Measurements from ENCODE around the gene PRIM1. TPM values are rescaled to one million over a fixed set of nuclear protein-coding genes. Genes with fewer than 3 reads are reported as not detected.
"Not testable (repeated sequence)": the region's sequence is repeated elsewhere in the genome, so short reads cannot be mapped to it uniquely, and the experiment has no call there.

The PRIM1 gene
- total RNA-seq, 1 donor from 2014 or later = 9.3 TPM

DNA sequence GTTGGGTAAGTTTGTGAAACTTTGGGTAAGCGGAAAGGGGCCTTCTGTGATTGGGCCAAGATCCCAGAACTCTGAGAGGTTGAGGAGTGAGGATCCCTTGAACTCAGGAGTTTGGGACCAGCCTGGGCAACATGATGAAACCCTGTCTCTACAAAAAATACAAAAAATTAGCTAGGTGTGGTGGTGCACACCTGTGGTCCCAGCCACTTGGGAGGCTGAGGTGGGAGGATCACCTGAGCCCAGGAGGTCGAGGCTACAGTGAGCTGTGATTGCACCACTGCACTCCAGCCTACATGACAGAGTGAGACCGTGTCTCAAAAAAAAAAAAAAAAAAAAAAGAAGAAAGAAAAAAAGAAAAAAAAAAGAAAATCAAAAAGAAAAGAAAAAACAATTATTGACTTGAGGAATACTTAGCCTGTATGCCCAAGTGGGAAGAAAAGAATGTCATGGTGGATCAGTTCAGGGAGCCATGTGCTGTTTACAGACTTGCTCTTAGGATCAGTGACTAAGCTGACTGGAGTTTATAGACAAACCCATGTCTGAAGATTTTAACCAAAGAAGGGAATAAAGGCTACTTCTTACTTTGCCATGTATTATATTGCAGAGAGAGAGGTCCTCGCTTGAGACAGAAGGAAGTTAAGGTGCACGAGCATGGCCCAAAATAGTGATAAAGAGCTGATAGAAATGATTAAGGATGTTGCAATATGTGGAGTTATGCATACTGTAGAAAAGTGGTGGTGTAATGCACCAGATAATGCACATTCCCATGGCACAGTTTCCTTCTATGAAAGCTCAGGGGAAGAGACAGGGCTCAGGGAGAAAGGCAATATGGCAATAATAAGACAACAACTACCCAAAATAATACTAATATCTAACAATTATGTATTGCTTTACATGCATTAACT lies 11.9 kb upstream of the PRIM1 start:
- no peak for DNase-seq
- no peaks in the 10 kb centered on the region for H3K36me3 ChIP-seq
- intact Hi-C loops (cut with DNase I) = no loop called here
- peaks cover 5% of the 10 kb centered on the region for H3K4me1 ChIP-seq
- H3K27ac ChIP-seq = peak overlapping the region; percentile 55
- ATAC-seq = no peak
- no peaks in the 10 kb centered on the region for H3K9me3 ChIP-seq
- no peaks in the 10 kb centered on the region for H3K27me3 ChIP-seq
- peak overlapping the region; percentile 38 for H3K4me3 ChIP-seq
- TF ChIP-seq, protein P1, sequence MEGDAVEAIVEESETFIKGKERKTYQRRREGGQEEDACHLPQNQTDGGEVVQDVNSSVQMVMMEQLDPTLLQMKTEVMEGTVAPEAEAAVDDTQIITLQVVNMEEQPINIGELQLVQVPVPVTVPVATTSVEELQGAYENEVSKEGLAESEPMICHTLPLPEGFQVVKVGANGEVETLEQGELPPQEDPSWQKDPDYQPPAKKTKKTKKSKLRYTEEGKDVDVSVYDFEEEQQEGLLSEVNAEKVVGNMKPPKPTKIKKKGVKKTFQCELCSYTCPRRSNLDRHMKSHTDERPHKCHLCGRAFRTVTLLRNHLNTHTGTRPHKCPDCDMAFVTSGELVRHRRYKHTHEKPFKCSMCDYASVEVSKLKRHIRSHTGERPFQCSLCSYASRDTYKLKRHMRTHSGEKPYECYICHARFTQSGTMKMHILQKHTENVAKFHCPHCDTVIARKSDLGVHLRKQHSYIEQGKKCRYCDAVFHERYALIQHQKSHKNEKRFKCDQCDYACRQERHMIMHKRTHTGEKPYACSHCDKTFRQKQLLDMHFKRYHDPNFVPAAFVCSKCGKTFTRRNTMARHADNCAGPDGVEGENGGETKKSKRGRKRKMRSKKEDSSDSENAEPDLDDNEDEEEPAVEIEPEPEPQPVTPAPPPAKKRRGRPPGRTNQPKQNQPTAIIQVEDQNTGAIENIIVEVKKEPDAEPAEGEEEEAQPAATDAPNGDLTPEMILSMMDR (IDR thresholded peaks at IDR 0.05) = no peak

DNA sequence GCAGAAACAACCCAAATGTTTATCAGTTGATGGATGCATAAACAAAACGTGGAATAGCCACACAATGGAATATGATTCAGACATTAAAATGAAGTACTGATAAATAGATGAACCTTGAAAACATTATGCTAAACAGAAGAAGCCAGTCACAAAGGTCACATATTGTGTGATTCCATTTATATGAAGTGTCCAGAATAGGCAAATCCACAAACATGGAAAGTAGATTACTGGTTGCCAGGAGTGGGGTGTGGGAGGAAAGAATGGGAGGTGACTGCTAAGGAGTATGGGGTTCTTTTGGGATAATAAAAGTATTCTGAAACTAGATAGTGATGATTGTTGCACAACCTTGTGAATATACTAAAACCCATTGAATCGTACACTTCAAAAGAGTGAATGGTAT lies 9.7 kb upstream of the PRIM1 start:
- intact Hi-C loops (cut with DNase I) = no loop called here
- H3K36me3 ChIP-seq = no peaks in the 10 kb centered on the region
- TF ChIP-seq, protein P1 (IDR thresholded peaks at IDR 0.05) = no peak
- no peak for DNase-seq
- H3K27ac ChIP-seq = no peak overlapping the region
- H3K27me3 ChIP-seq = no peaks in the 10 kb centered on the region
- no peak overlapping the region for H3K4me3 ChIP-seq
- ATAC-seq = no peak
- peaks cover 2% of the 10 kb centered on the region for H3K4me1 ChIP-seq
- no peaks in the 10 kb centered on the region for H3K9me3 ChIP-seq

DNA sequence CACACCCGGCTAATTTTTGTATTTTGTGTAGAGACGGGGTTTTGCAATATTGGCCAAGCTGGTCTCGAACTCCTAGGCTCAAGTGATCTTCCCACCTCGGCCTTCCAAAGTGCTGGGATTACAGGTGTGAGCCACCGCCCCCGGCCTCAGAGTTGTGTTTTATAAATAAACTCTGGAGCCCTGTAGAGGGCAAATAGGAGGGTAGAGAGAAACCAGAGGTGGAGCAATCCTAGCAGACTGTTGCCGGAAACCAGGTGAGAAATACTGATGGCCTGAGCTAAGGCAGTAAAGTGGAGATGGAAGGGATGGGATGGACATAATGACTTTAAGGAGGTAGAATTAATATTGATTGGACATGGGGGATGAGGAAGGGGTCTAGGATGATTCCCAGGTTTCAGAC lies 8.3 kb upstream of the PRIM1 start:
- Histone ChIP-seq H3K36me3 (no peaks in the 10 kb centered on the region), H3K4me3 (no peak overlapping the region), H3K27me3 (no peaks in the 10 kb centered on the region), H3K4me1 (no peaks in the 10 kb centered on the region), H3K27ac (no peak overlapping the region), H3K9me3 (no peaks in the 10 kb centered on the region)
- DNase-seq (no peak), ATAC-seq (no peak)
- TF ChIP-seq, protein P1 (IDR thresholded peaks at IDR 0.05) = no peak
- intact Hi-C loops (cut with DNase I) = no loop called here

DNA sequence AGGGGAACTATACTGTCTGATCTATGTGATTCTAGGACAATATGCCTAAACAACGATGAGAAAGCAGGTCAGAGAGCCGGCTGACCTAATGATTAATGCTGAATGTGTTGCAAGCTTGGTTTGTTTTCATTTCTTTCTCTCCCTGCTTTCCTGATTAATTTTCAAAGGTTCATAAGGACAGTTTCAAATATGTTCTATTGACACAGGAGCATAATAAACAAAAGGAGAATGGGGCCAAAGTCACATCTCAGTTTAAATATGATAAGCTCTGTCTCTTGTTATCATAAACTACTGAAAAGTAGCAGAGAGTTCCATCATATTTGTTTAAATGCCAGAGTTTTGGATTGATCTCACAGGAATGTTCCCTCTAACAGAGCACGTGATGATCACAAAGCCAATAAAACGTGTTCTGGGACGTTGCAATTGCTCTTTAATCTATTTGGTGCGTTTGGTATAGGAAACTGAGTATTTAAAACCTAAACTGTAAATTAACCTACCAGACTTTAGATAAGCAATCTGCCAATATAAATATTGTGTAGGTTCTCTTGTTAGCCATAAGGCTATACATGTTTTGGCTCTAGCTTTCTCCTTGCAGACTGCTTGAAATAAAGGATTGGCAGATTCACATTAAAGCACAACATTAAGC lies 7.3 kb upstream of the PRIM1 start:
- Histone ChIP-seq H3K27me3 (no peaks in the 10 kb centered on the region), H3K4me1 (no peaks in the 10 kb centered on the region), H3K27ac (no peak overlapping the region), H3K4me3 (no peak overlapping the region), H3K9me3 (no peaks in the 10 kb centered on the region), H3K36me3 (no peaks in the 10 kb centered on the region)
- TF ChIP-seq, protein P1 (IDR thresholded peaks at IDR 0.05) = no peak
- intact Hi-C loops (cut with DNase I) = no loop called here
- no peak for ATAC-seq
- DNase-seq = no peak

DNA sequence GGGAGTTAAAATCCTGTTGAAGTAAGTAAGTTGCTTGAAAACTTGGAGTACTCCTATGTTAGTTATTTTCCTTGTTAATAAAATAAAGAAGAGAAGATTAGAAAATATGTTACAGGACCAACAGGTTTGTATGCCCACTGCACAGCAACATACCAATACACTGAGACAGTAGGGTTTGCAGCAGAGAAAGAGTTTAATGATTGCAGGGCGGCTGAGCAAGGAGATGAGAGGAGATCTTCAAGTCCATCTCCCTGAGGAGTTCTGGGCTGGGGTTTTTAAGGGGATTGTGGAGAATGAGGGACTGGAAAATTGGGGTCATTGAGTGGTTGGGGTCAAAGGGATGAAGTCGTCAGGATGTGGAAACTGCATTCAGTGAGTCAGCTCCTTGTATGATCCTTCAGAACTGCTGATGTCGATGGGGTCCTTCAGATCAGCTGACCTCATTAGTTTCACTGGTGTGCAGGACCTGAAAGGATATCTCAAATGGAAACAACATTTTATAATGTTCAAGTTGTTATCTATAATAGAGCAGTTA lies 6.7 kb upstream of the PRIM1 start:
- ATAC-seq (no peak), DNase-seq (no peak)
- H3K4me1 ChIP-seq = no peaks in the 10 kb centered on the region
- no peaks in the 10 kb centered on the region for H3K27me3 ChIP-seq
- H3K9me3 ChIP-seq = no peaks in the 10 kb centered on the region
- no peaks in the 10 kb centered on the region for H3K36me3 ChIP-seq
- no peak overlapping the region for H3K4me3 ChIP-seq
- H3K27ac ChIP-seq = no peak overlapping the region
- intact Hi-C loops (cut with DNase I) = no loop called here
- TF ChIP-seq, protein P1 (IDR thresholded peaks at IDR 0.05) = no peak

DNA sequence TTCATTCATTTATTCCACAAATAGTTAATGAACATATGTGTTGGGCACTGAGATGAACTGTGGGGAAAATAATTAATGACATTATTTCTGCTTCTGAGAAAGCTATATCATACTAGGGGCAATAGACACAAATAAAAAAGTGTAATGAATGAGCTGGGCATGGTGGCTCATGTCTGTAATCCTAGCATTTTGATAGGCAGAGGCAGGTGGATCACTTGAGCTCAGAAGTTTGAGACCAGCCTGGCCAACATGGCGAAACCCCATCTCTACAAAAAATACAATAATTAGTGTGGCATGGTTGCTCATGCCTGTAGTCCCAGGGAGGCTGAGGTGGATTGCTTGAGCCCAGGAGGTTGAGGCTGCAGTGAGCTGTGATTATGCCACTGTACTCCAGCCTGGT lies 5.8 kb upstream of the PRIM1 start:
- H3K27ac ChIP-seq; intact Hi-C loops (cut with DNase I); H3K4me1 ChIP-seq; ATAC-seq; H3K36me3 ChIP-seq; H3K27me3 ChIP-seq; H3K4me3 ChIP-seq; H3K9me3 ChIP-seq; DNase-seq: not testable (repeated sequence)
